Type B pancreatic cell (in vitro differentiated cells): ENCODE measurements around the gene FBXO2. TPM values are rescaled to one million over a fixed set of nuclear protein-coding genes. Genes with fewer than 3 reads are reported as not detected.

Source experiments
- DNase-seq: peaks from one replicate; pipeline ENCODE4 v3.0.0; 2021; ENCODE audit warnings: mixed read lengths; ENCODE audit not compliant: unreplicated experiment; ENCODE audit errors: extremely low spot score
- H3K27ac Mint-ChIP-seq: 2 replicates; pipeline ENCODE4 v1.8.0; 2021; ENCODE audit warnings: mild to moderate bottlenecking, mixed read lengths
- H3K27me3 Mint-ChIP-seq: 2 replicates; pipeline ENCODE4 v1.8.0; 2021; ENCODE audit warnings: mixed read lengths
- H3K36me3 Mint-ChIP-seq: 2 replicates; pipeline ENCODE4 v1.8.0; 2021; ENCODE audit warnings: mixed read lengths
- H3K4me1 Mint-ChIP-seq: one replicate; pipeline ENCODE4 v1.8.0; 2021; ENCODE audit warnings: mixed read lengths; ENCODE audit not compliant: unreplicated experiment
- H3K4me3 Mint-ChIP-seq: 2 replicates; pipeline ENCODE4 v1.8.0; 2021; ENCODE audit warnings: mild to moderate bottlenecking, mixed read lengths
- H3K9me3 Mint-ChIP-seq: 2 replicates; pipeline ENCODE4 v1.8.0; 2021; ENCODE audit warnings: mixed read lengths
- CTCF ChIP-seq: fragments of 200-600 bp; sonication (generic); conservative IDR thresholded peaks from 2 replicates; pipeline ENCODE4 v1.5.0; 2021; ENCODE audit warnings: antibody characterized with exemption, mild to moderate bottlenecking
- total RNA-seq: library from RNA; stranded (reverse); gene quantifications from 2 replicates; pipeline ENCODE4 v1.2.1, GENCODE V29; 2021; ENCODE audit warnings: low replicate concordance

The FBXO2 gene
- total RNA-seq, 1 donor from 2014 or later, result 7.4 TPM

DNA sequence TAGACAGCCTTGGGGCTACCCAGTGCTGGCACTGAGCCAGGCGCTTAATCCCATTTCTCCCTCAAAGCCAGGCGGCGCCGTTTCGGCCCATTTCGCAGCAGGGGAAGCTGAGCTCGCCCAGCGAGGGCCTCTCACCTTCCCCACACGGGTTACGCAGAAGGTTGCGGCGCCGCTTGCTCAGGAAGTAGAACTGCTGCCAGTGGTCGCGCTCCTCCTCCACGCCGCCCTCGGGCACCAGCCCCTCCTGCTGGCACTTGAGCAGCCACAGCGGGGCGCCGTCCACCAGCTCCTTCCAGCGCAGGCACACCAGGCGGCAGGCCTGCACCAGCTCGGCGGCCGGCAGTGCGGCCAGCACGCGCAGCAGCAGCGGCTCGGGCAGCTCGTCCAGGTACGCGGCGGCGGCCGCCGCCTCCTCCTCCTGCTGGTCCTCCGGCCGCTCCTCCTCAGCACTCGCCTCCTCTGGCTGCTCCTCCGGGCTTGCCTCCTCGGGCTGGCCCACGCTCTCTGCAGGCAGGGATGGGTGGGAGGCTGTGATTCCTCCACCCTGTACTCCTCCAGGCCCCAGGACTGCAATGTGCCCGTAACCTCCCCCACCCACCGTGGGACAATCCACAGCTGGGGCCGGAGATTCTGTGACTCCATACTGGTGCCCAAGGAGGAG, 3.8 kb downstream of the FBXO2 start:
- Mint-ChIP-seq H3K36me3 (no peaks in the 10 kb centered on the region), H3K27me3 (peaks cover 45% of the 10 kb centered on the region), H3K9me3 (no peaks in the 10 kb centered on the region), H3K4me3 (peak overlapping the region; percentile 64), H3K27ac (no peak overlapping the region), H3K4me1 (no peaks in the 10 kb centered on the region)
- peak; percentile 79 for DNase-seq
- TF ChIP-seq CTCF, result peak; percentile 77

DNA sequence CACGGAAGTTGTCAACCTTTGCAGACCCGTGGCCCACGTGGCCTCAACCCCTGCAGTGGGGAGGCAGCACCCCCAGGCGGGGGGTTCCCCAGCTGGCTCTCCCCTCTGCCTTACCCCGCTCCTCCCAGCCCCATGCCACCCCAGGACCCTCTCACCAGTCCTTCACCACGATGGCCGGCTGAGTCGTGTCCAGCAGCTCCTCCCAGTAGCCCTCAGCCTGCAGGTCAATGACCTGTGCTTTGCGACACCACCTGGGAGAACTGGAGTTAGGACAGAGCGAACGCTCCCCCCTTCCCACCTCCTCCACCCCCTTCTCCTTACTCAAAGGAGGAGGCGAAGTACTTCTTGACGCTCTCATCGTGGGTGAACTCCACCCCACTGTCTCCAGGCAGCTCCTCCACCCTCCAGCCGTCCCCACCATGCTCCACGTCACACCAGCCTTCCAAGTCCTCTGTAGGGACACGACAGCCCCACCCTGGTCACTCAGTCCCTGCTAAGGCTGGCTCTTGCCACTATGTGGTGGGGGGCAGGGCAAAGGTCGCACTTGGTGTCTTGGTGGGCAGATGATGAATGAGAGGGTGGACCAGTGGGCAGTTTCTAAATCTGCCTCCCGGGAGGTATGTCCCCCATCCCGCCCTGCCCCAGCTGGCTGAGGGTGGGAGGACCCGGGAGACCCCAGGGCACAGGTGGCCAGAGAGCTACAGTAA, 4.5 kb downstream of the FBXO2 start:
- Mint-ChIP-seq H3K4me1 (no peaks in the 10 kb centered on the region), H3K27me3 (peaks cover 45% of the 10 kb centered on the region), H3K4me3 (no peak overlapping the region)

GRCh38 chr1:11649237-11649623, 5.0 kb downstream of the FBXO2 start:
- H3K27me3 Mint-ChIP-seq, result peaks cover 45% of the 10 kb centered on the region
- TF ChIP-seq CTCF, result no peak
- no peak overlapping the region for H3K27ac Mint-ChIP-seq
- no peaks in the 10 kb centered on the region for H3K4me1 Mint-ChIP-seq
- H3K4me3 Mint-ChIP-seq, result no peak overlapping the region
- H3K36me3 Mint-ChIP-seq, result no peaks in the 10 kb centered on the region
- no peak for DNase-seq
- no peaks in the 10 kb centered on the region for H3K9me3 Mint-ChIP-seq

More for the DNA sequence above, 4.5 kb downstream of the FBXO2 start:
- Mint-ChIP-seq H3K27ac (no peak overlapping the region), H3K9me3 (no peaks in the 10 kb centered on the region), H3K36me3 (no peaks in the 10 kb centered on the region)
- DNase-seq, result no peak
- no peak for TF ChIP-seq CTCF

GRCh38 chr1:11648732-11649158, 5.5 kb downstream of the FBXO2 start:
- Mint-ChIP-seq H3K4me1 (no peaks in the 10 kb centered on the region), H3K36me3 (no peaks in the 10 kb centered on the region), H3K9me3 (no peaks in the 10 kb centered on the region), H3K27me3 (peaks cover 46% of the 10 kb centered on the region), H3K4me3 (no peak overlapping the region), H3K27ac (no peak overlapping the region)
- no peak for DNase-seq
- TF ChIP-seq CTCF, result no peak

DNA sequence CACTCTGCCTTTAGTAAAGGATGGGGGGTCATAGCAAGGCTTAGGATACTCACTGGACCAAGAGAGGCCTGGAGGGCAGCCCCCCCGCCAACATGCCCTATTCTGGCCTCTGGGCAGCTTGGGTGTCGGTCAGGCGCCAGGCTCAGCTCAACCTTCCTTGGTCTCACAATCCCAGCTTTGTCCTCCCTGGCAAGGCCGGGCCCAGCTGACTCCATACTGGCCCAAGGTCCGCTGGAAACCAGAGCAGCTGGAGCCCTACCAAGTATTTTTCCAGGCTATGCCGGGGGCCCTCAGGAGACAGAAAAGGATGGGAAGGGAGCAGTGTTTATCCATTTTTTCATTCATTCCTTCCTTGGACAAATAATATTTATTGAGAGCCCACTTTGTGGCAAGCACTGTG, 6.2 kb downstream of the FBXO2 start:
- DNase-seq, result no peak
- Mint-ChIP-seq H3K4me1 (no peaks in the 10 kb centered on the region), H3K27ac (no peak overlapping the region), H3K4me3 (no peak overlapping the region), H3K9me3 (no peaks in the 10 kb centered on the region), H3K36me3 (no peaks in the 10 kb centered on the region), H3K27me3 (peaks cover 48% of the 10 kb centered on the region)
- no peak for TF ChIP-seq CTCF
